OCI-LY3 (cell line): ENCODE measurements around the gene NCOA1.

Source experiments
- CTCF ChIP-seq: fragments of 200-600, 300-600 bp; sonication (generic); IDR thresholded peaks from 2 replicates; pipeline ENCODE4 v1.5.1; 2014; ENCODE audit warnings: antibody characterized with exemption, low read length, low read depth
- EZH2phosphoT487 ChIP-seq: fragments of 200-600 bp; shearing (Covaris generic); IDR thresholded peaks from 2 replicates; pipeline ENCODE4 v1.6.1; 2018; ENCODE audit warnings: antibody characterized with exemption, mixed run types, low read depth

DNA sequence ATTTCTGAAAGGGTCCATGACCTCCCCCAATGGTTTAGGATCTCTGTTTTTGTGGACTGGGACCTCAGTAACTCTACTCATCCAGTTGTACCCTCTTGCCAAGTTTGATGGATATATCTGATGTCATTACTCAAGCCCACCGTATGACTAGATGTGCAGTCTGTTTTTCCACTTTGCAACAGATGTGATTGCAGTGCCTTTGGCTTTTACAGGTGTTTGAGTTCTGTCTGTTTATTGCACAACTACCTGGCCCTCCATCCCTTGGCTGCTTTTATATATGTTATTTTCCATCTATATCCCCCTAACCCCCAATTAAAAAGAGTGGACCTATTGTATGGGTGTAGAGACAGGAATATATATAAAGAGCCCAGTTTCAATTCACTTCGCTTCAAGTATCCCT, 10.8 kb downstream of the NCOA1 start:
- TF ChIP-seq CTCF (no peak), EZH2phosphoT487 (no peak)
